GM12878 (cell line): ENCODE results near the gene LRRC45.

Source experiments
- BRCA1 ChIP-seq: IDR thresholded peaks from 2 replicates; pipeline ENCODE4 v1.6.1; 2011; ENCODE audit warnings: low read depth, low read length, improper control_type of control experiment
- YY1 ChIP-seq: IDR thresholded peaks from 2 replicates; pipeline ENCODE4 v1.6.1; 2011; ENCODE audit warnings: low read depth, mild to moderate bottlenecking, low read length

DNA sequence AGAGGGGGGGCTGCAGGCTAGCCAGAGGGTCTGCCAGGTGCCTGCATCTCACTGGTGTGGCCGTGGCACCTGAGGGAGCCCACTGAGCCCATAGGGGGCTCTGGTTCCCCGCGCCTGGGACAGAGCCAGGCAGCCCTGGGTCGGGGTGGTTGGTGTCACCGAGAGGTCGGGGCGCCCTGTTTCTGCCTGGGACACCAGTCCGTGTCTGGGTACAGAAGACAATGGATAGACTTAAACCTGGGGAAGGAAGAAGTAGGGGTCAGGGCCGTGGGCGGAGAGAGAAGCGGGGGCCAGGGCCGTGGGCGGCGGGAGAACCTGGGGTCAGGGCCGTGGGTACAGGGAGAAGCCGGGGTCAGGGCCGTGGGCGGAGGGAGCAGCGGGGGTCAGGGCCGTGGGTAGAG, 25.5 kb downstream of the LRRC45 start:
- TF ChIP-seq BRCA1 (no peak), YY1 (no peak)
